ENCODE data around the gene PITPNC1.
A peak's percentile ranks its signal among the peaks of the same experiment; 100 is the strongest.

Gene PITPNC1

GRCh38 chr17:67393809-67394397 is 16.8 kb downstream of the PITPNC1 start:
- Histone ChIP-seq H3K79me2 (ENCODE audit: control insufficient read depth, insufficient read depth, low read length, poor library complexity) (no peaks in the 10 kb centered on the region), H2BK5ac (ENCODE audit: low read depth, low read length, poor library complexity) (no peak overlapping the region), H4K12ac (ENCODE audit: low read depth, low read length) (no peak overlapping the region), H3K27ac (ENCODE audit: low read depth, low read length) (no peak overlapping the region), H3K27me3 (ENCODE audit: insufficient read depth, low read length) (no peaks in the 10 kb centered on the region), H2BK12ac (ENCODE audit: low read length) (no peak overlapping the region), H3K14ac (ENCODE audit: low read length) (no peak overlapping the region), H4K91ac (ENCODE audit: low read depth, low read length) (no peak overlapping the region), H3K9me3 (ENCODE audit: insufficient read depth, low read depth, low read length) (no peaks in the 10 kb centered on the region), H3K79me1 (ENCODE audit: low read length) (no peaks in the 10 kb centered on the region), H3K4me2 (ENCODE audit: low read length) (no peak overlapping the region), H2AFZ (ENCODE audit: insufficient read depth, low read length, poor library complexity) (no peak overlapping the region), H3K4ac (ENCODE audit: low read depth, low read length) (no peak overlapping the region), H3K23ac (ENCODE audit: low read length) (no peak overlapping the region), H3K4me3 (ENCODE audit: low read depth, low read length) (no peak overlapping the region), H3K9ac (ENCODE audit: low read length) (no peak overlapping the region), H2BK120ac (ENCODE audit: insufficient read depth, low read length, poor library complexity) (no peak overlapping the region), H3K18ac (ENCODE audit: low read length) (no peak overlapping the region), H2AK5ac (ENCODE audit: low read length) (no peak overlapping the region), H4K8ac (ENCODE audit: low read depth, low read length) (no peak overlapping the region), H3K4me1 (ENCODE audit: control insufficient read depth in 1 of 2, insufficient read depth in 2 of 2, low read length in 2 of 2) (no peaks in the 10 kb centered on the region), H3K36me3 (ENCODE audit: control insufficient read depth in 1 of 2, insufficient read depth in 2 of 2, low read length in 2 of 2) (no peaks in the 10 kb centered on the region)
- WGBS (ENCODE audit: extremely low coverage, insufficient coverage, insufficient read length) = no CpG with 5 or more reads among the region's 9 CpGs
- DNase-seq = no peak

- Histone ChIP-seq H2BK5ac (ENCODE audit: low read depth, low read length, poor library complexity) (no peak overlapping the region), H3K27ac (ENCODE audit: low read depth, low read length) (no peak overlapping the region), H2AFZ (ENCODE audit: insufficient read depth, low read length, poor library complexity) (no peak overlapping the region), H3K9me3 (ENCODE audit: insufficient read depth, low read depth, low read length) (no peaks in the 10 kb centered on the region), H4K12ac (ENCODE audit: low read depth, low read length) (no peak overlapping the region), H3K18ac (ENCODE audit: low read length) (no peak overlapping the region), H3K4me1 (ENCODE audit: control insufficient read depth in 1 of 2, insufficient read depth in 2 of 2, low read length in 2 of 2) (peaks cover 0 to 3% of the 10 kb centered on the region in 2 experiments), H3K23ac (ENCODE audit: low read length) (no peak overlapping the region), H4K91ac (ENCODE audit: low read depth, low read length) (no peak overlapping the region), H2BK120ac (ENCODE audit: insufficient read depth, low read length, poor library complexity) (no peak overlapping the region), H3K4ac (ENCODE audit: low read depth, low read length) (no peak overlapping the region), H4K8ac (ENCODE audit: low read depth, low read length) (no peak overlapping the region), H3K14ac (ENCODE audit: low read length) (no peak overlapping the region), H3K27me3 (ENCODE audit: insufficient read depth, low read length) (no peaks in the 10 kb centered on the region), H3K79me2 (ENCODE audit: control insufficient read depth, insufficient read depth, low read length, poor library complexity) (no peaks in the 10 kb centered on the region), H3K36me3 (ENCODE audit: control insufficient read depth in 1 of 2, insufficient read depth in 2 of 2, low read length in 2 of 2) (no peaks in the 10 kb centered on the region), H3K4me3 (ENCODE audit: low read depth, low read length) (no peak overlapping the region), H2BK12ac (ENCODE audit: low read length) (no peak overlapping the region), H2AK5ac (ENCODE audit: low read length) (no peak overlapping the region), H3K9ac (ENCODE audit: low read length) (no peak overlapping the region), H3K79me1 (ENCODE audit: low read length) (no peaks in the 10 kb centered on the region), H3K4me2 (ENCODE audit: low read length) (no peak overlapping the region)
- DNase-seq = no peak
- no CpG with 5 or more reads among the region's 3 CpGs for WGBS (ENCODE audit: extremely low coverage, insufficient coverage, insufficient read length)
These were observed 22.6 kb downstream of the PITPNC1 start for GRCh38 chr17:67399676-67400075.

GRCh38 chr17:67400193-67400592 is 23.1 kb downstream of the PITPNC1 start:
- Histone ChIP-seq H3K36me3 (ENCODE audit: control insufficient read depth in 1 of 2, insufficient read depth in 2 of 2, low read length in 2 of 2) (no peaks in the 10 kb centered on the region), H2BK12ac (ENCODE audit: low read length) (no peak overlapping the region), H4K91ac (ENCODE audit: low read depth, low read length) (no peak overlapping the region), H2BK120ac (ENCODE audit: insufficient read depth, low read length, poor library complexity) (no peak overlapping the region), H3K27me3 (ENCODE audit: insufficient read depth, low read length) (no peaks in the 10 kb centered on the region), H3K18ac (ENCODE audit: low read length) (no peak overlapping the region), H3K4me2 (ENCODE audit: low read length) (no peak overlapping the region), H3K9ac (ENCODE audit: low read length) (no peak overlapping the region), H2AK5ac (ENCODE audit: low read length) (no peak overlapping the region), H3K9me3 (ENCODE audit: insufficient read depth, low read depth, low read length) (no peaks in the 10 kb centered on the region), H3K4ac (ENCODE audit: low read depth, low read length) (no peak overlapping the region), H3K27ac (ENCODE audit: low read depth, low read length) (no peak overlapping the region), H3K79me2 (ENCODE audit: control insufficient read depth, insufficient read depth, low read length, poor library complexity) (no peaks in the 10 kb centered on the region), H2BK5ac (ENCODE audit: low read depth, low read length, poor library complexity) (no peak overlapping the region), H3K23ac (ENCODE audit: low read length) (no peak overlapping the region), H4K12ac (ENCODE audit: low read depth, low read length) (no peak overlapping the region), H3K14ac (ENCODE audit: low read length) (no peak overlapping the region), H3K79me1 (ENCODE audit: low read length) (no peaks in the 10 kb centered on the region), H2AFZ (ENCODE audit: insufficient read depth, low read length, poor library complexity) (no peak overlapping the region), H3K4me3 (ENCODE audit: low read depth, low read length) (no peak overlapping the region), H4K8ac (ENCODE audit: low read depth, low read length) (no peak overlapping the region), H3K4me1 (ENCODE audit: control insufficient read depth in 1 of 2, insufficient read depth in 2 of 2, low read length in 2 of 2) (peaks cover 0 to 3% of the 10 kb centered on the region in 2 experiments)
- peak in 1 of 2 donors; percentile 6 for DNase-seq
- WGBS (ENCODE audit: extremely low coverage, insufficient coverage, insufficient read length) = no CpG with 5 or more reads among the region's 6 CpGs

- Histone ChIP-seq H3K9ac (ENCODE audit: low read length) (no peak overlapping the region), H2AFZ (ENCODE audit: insufficient read depth, low read length, poor library complexity) (no peak overlapping the region), H3K4me1 (ENCODE audit: control insufficient read depth in 1 of 2, insufficient read depth in 2 of 2, low read length in 2 of 2) (peaks cover 0 to 3% of the 10 kb centered on the region in 2 experiments), H3K27ac (ENCODE audit: low read depth, low read length) (no peak overlapping the region), H2BK120ac (ENCODE audit: insufficient read depth, low read length, poor library complexity) (no peak overlapping the region), H3K23ac (ENCODE audit: low read length) (no peak overlapping the region), H3K9me3 (ENCODE audit: insufficient read depth, low read depth, low read length) (no peaks in the 10 kb centered on the region), H3K18ac (ENCODE audit: low read length) (no peak overlapping the region), H2BK12ac (ENCODE audit: low read length) (no peak overlapping the region), H3K4ac (ENCODE audit: low read depth, low read length) (no peak overlapping the region), H4K12ac (ENCODE audit: low read depth, low read length) (no peak overlapping the region), H3K14ac (ENCODE audit: low read length) (no peak overlapping the region), H3K79me2 (ENCODE audit: control insufficient read depth, insufficient read depth, low read length, poor library complexity) (no peaks in the 10 kb centered on the region), H3K4me2 (ENCODE audit: low read length) (no peak overlapping the region), H4K91ac (ENCODE audit: low read depth, low read length) (no peak overlapping the region), H3K4me3 (ENCODE audit: low read depth, low read length) (no peak overlapping the region), H4K8ac (ENCODE audit: low read depth, low read length) (no peak overlapping the region), H2BK5ac (ENCODE audit: low read depth, low read length, poor library complexity) (no peak overlapping the region), H2AK5ac (ENCODE audit: low read length) (no peak overlapping the region), H3K36me3 (ENCODE audit: control insufficient read depth in 1 of 2, insufficient read depth in 2 of 2, low read length in 2 of 2) (no peaks in the 10 kb centered on the region), H3K27me3 (ENCODE audit: insufficient read depth, low read length) (no peaks in the 10 kb centered on the region), H3K79me1 (ENCODE audit: low read length) (no peaks in the 10 kb centered on the region)
- no CpG with 5 or more reads among the region's 9 CpGs for WGBS (ENCODE audit: extremely low coverage, insufficient coverage, insufficient read length)
- DNase-seq = peak; percentile 84 to 97
These were observed 24.0 kb downstream of the PITPNC1 start for GRCh38 chr17:67401106-67401505.
